ENCODE measurements around the gene IFTAP. TPM values are rescaled to one million over a fixed set of nuclear protein-coding genes. Genes with fewer than 3 reads are reported as not detected.
A peak's percentile ranks its signal among the peaks of the same experiment; 100 is the strongest.
"Not testable (repeated sequence)": the region's sequence is repeated elsewhere in the genome, so short reads cannot be mapped to it uniquely, and the experiment has no call there.

IFTAP gene
- total RNA-seq, 1 experiment from 2014 or later = 47.5 TPM

DNA sequence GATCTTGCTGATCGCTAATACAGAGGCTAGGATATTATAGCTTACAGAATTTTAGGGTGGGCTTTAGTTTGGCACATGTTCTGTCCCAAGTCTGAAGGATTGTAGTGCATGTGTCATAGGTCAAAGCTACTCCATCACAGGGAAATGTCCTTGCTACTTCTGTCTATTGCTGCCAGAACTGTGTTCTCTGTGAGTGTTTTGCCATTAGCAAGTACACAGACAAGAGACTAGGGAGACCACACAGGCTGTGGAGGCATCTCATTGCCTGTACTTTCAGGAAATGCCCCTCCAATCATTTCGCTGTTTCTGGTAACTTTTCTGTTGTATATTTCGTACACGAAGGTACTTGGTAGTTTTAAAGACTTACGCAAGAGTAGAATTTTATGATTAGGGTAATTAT, 29.2 kb downstream of the IFTAP start:
- in situ Hi-C loops (cut with HindIII; ENCODE audit: low pct_unique_long_range_greater_than_20kb, low sequenced_read_pairs) = no loop called here
- DNase-seq (ENCODE audit: low read depth) = no peak

- DNase-seq (ENCODE audit: low read depth) = no peak
- in situ Hi-C loops (cut with HindIII; ENCODE audit: low pct_unique_long_range_greater_than_20kb, low sequenced_read_pairs) = no loop called here
Observed at GRCh38 chr11:36627006-36627405, 32.7 kb downstream of the IFTAP start.

GRCh38 chr11:36627471-36627870, 33.2 kb downstream of the IFTAP start:
- no peak for DNase-seq (ENCODE audit: low read depth)
- in situ Hi-C loops (cut with HindIII; ENCODE audit: low pct_unique_long_range_greater_than_20kb, low sequenced_read_pairs) = no loop called here

DNA sequence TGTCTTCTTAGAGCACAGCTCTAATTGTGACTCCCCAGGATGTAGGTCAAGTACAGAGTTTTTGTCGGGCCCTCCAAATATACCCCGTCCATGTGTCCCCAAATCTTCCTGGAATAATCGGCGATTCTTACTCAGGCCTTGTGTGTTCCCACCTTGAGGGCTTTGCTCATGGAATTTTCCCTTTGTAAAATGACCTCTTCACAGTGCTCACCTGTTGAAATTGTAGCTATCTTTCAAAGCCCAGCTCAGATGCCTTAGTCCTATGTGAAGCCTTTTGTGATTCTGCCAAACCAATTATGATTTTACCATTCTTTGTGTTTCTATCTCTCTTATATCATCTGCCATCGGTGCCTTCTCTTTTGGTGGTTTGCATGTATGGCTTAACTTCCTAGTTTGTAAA, 33.8 kb downstream of the IFTAP start:
- DNase-seq (ENCODE audit: low read depth) = no peak
- in situ Hi-C loops (cut with HindIII; ENCODE audit: low pct_unique_long_range_greater_than_20kb, low sequenced_read_pairs) = no loop called here

DNA sequence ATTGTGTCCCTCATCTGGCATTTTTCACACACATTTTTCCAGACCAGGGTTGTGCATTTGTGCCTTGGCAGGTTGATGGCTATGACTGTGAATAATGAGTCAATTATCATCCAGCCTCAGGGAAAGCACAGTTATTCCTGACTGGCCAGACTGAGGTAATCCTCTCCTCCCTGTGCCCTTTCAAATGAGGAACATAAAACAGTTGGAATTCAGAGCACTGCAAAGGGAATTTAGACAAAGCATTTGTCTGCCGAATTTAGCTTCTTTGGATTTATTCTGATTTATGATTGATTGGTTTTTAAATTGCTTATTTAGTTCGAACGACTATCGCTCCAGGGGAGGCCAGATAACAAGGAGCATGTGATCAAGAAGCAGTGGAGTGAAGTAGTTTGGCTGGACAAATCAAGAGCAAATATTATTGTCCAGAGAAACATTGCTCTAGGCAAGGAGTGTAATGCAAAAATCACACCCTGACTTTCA, 34.5 kb downstream of the IFTAP start:
- in situ Hi-C loops (cut with HindIII; ENCODE audit: low pct_unique_long_range_greater_than_20kb, low sequenced_read_pairs) = no loop called here
- DNase-seq (ENCODE audit: low read depth) = no peak

- no peak for DNase-seq (ENCODE audit: low read depth)
- in situ Hi-C loops (cut with HindIII; ENCODE audit: low pct_unique_long_range_greater_than_20kb, low sequenced_read_pairs) = no loop called here
Observed at GRCh38 chr11:36631774-36632173, 37.5 kb downstream of the IFTAP start.

DNA sequence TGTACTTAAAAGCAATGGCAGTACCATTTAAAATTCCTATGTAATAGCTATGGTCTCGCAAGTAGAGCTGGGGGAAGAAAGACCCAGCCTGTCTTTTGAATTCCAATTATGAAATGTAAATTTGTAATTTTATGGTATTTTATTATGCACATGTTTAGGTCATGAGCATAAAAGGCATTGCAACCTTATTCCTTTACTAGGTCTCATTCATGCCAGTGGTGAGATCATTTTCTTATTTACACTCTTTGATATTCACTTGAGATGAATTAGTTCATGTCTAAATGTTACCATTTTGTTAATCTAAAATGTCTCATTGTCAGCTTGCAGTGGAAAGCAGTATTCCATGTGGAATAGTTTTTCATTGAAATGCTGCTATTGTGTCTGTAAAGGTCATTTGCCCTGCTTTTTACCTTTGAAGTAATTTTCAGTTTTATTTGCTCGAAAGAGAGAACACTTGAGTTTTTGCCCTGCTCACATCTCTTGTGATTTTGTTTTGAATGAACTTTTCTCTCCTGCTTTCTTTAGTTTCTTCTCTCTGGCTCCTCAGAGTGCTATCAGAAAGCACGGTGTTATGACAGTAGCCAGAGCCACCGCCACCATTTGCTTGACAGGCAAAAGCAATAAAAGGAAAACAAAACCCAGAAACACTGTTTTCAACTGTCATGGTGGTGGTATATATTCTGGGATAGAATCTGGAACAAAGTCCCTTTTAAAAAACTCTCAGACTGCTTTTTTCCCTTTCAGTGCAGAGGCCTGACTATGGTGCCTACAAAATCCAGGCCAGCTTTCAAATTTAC, 41.0 kb downstream of the IFTAP start:
- no peak for DNase-seq (ENCODE audit: low read depth)
- in situ Hi-C loops (cut with HindIII; ENCODE audit: low pct_unique_long_range_greater_than_20kb, low sequenced_read_pairs) = no loop called here

DNA sequence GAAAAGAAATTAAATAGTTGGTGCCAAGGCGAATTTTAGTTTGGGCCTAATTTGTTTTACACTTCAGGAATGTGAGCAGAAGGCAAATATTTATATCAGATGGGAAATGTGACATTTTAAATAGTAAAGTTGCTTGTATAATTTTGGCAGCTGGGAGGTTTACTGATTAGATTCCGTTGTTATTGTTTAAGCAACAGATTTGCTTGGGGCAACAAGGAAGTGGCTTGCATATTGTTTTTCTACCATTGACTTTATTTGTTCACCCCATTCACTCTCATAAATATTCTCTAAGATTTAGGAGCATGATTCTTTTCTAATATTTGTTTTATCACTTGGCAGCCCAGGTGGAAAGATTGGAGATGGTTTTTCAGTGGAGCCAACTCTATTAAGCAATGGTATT, 44.3 kb downstream of the IFTAP start:
- DNase-seq (ENCODE audit: low read depth) = peak; percentile 24
- in situ Hi-C loops (cut with HindIII; ENCODE audit: low pct_unique_long_range_greater_than_20kb, low sequenced_read_pairs) = no loop called here

GRCh38 chr11:36657610-36658267, 63.4 kb downstream of the IFTAP start:
- DNase-seq (ENCODE audit: low read depth) = no peak
- in situ Hi-C loops (cut with HindIII; ENCODE audit: low pct_unique_long_range_greater_than_20kb, low sequenced_read_pairs) = no loop called here

- in situ Hi-C loops (cut with HindIII; ENCODE audit: low pct_unique_long_range_greater_than_20kb, low sequenced_read_pairs); DNase-seq (ENCODE audit: low read depth): not testable (repeated sequence)
Observed at GRCh38 chr11:36661359-36661758, 67.1 kb downstream of the IFTAP start.

GRCh38 chr11:36672815-36673450, 78.6 kb downstream of the IFTAP start:
- DNase-seq (ENCODE audit: low read depth) = peak; percentile 14
- in situ Hi-C loops (cut with HindIII; ENCODE audit: low pct_unique_long_range_greater_than_20kb, low sequenced_read_pairs) = no loop called here

DNA sequence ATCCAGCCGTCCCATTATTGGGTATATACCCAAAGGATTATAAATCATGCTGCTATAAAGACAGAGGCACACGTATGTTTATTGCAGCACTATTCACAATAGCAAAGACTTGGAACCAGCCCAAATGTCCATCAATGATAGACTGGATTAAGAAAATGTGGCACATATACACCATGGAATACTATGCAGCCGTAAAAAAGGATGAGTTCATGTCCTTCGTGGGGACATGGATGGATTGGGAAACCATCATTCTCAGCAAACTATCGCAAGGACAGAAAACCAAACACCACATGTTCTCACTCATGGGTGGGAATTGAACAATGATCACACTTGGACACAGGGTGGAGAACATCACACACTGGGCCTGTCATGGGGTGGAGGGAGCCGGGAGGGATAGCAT, 85.2 kb downstream of the IFTAP start:
- DNase-seq (ENCODE audit: low read depth); in situ Hi-C loops (cut with HindIII; ENCODE audit: low pct_unique_long_range_greater_than_20kb, low sequenced_read_pairs): not testable (repeated sequence)

- DNase-seq (ENCODE audit: low read depth) = no peak
- in situ Hi-C loops (cut with HindIII; ENCODE audit: low pct_unique_long_range_greater_than_20kb, low sequenced_read_pairs) = no loop called here
Observed at GRCh38 chr11:36683818-36684217, 89.5 kb downstream of the IFTAP start.

DNA sequence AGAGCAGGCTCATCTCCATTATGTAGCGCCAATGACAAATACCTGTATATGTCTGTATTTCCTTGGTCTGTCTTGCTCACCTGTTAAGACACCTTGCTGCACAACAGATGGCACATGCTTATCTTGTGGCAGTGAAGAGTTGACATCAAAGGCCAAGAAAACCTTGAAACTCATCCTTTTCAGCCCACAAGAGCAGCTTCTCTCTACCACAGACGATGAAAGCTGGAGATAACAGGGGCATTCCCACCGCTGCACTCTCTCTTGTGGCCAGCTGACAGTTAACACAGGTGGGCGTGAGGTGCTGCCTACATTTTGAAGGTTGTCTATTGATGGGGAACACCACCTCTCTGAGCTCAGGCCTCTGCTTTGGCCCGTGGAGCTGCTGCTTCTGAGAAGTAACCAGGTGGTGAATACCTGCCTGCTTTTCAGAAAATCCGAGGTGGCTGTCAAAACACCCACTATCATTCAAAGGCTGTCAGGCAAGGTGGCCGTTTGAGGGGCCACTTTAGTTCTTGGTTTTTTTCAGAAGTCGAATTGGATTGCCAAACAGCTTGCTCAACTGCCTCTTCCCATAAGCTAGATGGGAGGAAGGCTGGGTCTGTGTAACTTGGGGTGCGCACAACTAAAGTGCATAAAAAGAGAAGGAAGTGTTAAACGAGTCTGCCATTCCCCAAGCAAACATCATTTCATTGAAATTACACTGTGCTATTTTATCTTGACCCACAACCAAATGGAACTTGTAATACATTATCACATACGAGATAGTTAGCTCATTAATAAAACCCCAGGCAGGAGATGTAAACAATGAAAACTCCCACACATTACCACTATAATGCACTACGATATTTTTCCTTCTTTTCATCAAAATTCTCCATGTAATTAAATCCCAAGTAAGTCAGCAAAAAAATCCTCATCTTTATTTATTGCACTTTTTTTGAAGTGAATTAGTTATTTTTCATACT, 90.8 kb downstream of the IFTAP start:
- in situ Hi-C loops (cut with HindIII; ENCODE audit: low pct_unique_long_range_greater_than_20kb, low sequenced_read_pairs) = no loop called here
- no peak for DNase-seq (ENCODE audit: low read depth)

GRCh38 chr11:36688132-36688531, 93.8 kb downstream of the IFTAP start:
- in situ Hi-C loops (cut with HindIII; ENCODE audit: low pct_unique_long_range_greater_than_20kb, low sequenced_read_pairs) = no loop called here

GRCh38 chr11:36688571-36689291, 94.4 kb downstream of the IFTAP start:
- DNase-seq (ENCODE audit: low read depth) = no peak
- in situ Hi-C loops (cut with HindIII; ENCODE audit: low pct_unique_long_range_greater_than_20kb, low sequenced_read_pairs) = no loop called here

More at GRCh38 chr11:36688132-36688531, 93.8 kb downstream of the IFTAP start:
- DNase-seq (ENCODE audit: low read depth) = no peak

DNA sequence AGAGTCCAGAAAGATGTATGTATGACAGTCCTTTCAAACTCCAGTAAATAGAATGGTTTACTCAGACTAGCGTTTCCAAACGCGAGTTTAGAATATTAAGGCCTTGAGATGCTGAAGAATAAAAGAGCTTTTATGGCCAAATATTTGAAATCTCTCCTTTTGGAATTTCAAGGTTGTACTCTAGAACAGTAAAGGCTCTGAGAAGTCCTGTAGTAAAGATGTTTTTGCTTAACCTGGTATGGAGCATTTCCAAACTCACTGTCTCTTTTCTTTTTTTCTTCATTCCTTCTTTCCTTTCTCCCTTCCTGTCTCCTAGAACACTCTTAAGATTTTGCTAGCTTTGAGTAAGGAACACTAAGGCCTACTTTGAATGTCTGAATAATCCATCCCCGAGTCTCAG, 95.1 kb downstream of the IFTAP start:
- no peak for DNase-seq (ENCODE audit: low read depth)
- in situ Hi-C loops (cut with HindIII; ENCODE audit: low pct_unique_long_range_greater_than_20kb, low sequenced_read_pairs) = no loop called here

- in situ Hi-C loops (cut with HindIII; ENCODE audit: low pct_unique_long_range_greater_than_20kb, low sequenced_read_pairs) = no loop called here
- DNase-seq (ENCODE audit: low read depth) = no peak
Observed at GRCh38 chr11:36692704-36693103, 98.4 kb downstream of the IFTAP start.
